Progenitor cell of endocrine pancreas (in vitro differentiated cells): ENCODE data around the gene HCN3. TPM values are rescaled to one million over a fixed set of nuclear protein-coding genes. Genes with fewer than 3 reads are reported as not detected.
A peak's percentile ranks its signal among the peaks of the same experiment; 100 is the strongest.
"Not testable (repeated sequence)": the region's sequence is repeated elsewhere in the genome, so short reads cannot be mapped to it uniquely, and the experiment has no call there.

ENCODE experiments used
- DNase-seq: peaks from one replicate; pipeline ENCODE4 v3.0.0; 2021; ENCODE audit warnings: low spot score; ENCODE audit not compliant: unreplicated experiment
- H3K27ac Mint-ChIP-seq: 2 replicates; pipeline ENCODE4 v1.8.0; 2021; ENCODE audit warnings: mild to moderate bottlenecking, moderate library complexity, mixed read lengths
- H3K27me3 Mint-ChIP-seq: 2 replicates; pipeline ENCODE4 v1.8.0; 2021; ENCODE audit warnings: mixed read lengths
- H3K36me3 Mint-ChIP-seq: 2 replicates; pipeline ENCODE4 v1.8.0; 2022; ENCODE audit warnings: mixed read lengths; ENCODE audit not compliant: insufficient read depth
- H3K4me1 Mint-ChIP-seq: 2 replicates; pipeline ENCODE4 v1.8.0; 2021; ENCODE audit warnings: low read depth, mixed read lengths
- H3K4me3 Mint-ChIP-seq: 2 replicates; pipeline ENCODE4 v1.8.0; 2021; ENCODE audit warnings: low read depth, mild to moderate bottlenecking, moderate library complexity, mixed read lengths
- H3K9me3 Mint-ChIP-seq: 2 replicates; pipeline ENCODE4 v1.8.0; 2021; ENCODE audit warnings: low read depth, mixed read lengths
- total RNA-seq: library from RNA; stranded (reverse); gene quantifications from 2 replicates; pipeline ENCODE4 v1.2.1, GENCODE V29; 2021
- TF ChIP-seq, protein P1 (sequence below): fragments of 200-600 bp; sonication (generic); IDR thresholded peaks from one replicate; pipeline ENCODE4 v1.5.0; 2021; ENCODE audit warnings: antibody characterized with exemption, mild to moderate bottlenecking; ENCODE audit not compliant: unreplicated experiment

The HCN3 gene
- total RNA-seq, 1 donor from 2014 or later, result 15.6 TPM

- DNase-seq, result no peak
- peak overlapping the region; percentile 74 for H3K4me3 Mint-ChIP-seq
- no peaks in the 10 kb centered on the region for H3K9me3 Mint-ChIP-seq
- H3K27me3 Mint-ChIP-seq, result no peaks in the 10 kb centered on the region
- peaks cover 6% of the 10 kb centered on the region for H3K36me3 Mint-ChIP-seq
- peak overlapping the region; percentile 84 for H3K27ac Mint-ChIP-seq
- TF ChIP-seq, protein P1, sequence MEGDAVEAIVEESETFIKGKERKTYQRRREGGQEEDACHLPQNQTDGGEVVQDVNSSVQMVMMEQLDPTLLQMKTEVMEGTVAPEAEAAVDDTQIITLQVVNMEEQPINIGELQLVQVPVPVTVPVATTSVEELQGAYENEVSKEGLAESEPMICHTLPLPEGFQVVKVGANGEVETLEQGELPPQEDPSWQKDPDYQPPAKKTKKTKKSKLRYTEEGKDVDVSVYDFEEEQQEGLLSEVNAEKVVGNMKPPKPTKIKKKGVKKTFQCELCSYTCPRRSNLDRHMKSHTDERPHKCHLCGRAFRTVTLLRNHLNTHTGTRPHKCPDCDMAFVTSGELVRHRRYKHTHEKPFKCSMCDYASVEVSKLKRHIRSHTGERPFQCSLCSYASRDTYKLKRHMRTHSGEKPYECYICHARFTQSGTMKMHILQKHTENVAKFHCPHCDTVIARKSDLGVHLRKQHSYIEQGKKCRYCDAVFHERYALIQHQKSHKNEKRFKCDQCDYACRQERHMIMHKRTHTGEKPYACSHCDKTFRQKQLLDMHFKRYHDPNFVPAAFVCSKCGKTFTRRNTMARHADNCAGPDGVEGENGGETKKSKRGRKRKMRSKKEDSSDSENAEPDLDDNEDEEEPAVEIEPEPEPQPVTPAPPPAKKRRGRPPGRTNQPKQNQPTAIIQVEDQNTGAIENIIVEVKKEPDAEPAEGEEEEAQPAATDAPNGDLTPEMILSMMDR, result no peak
- H3K4me1 Mint-ChIP-seq, result peaks cover 27% of the 10 kb centered on the region
These were observed 36.1 kb upstream of the HCN3 start for GRCh38 chr1:155241069-155241679.

DNA sequence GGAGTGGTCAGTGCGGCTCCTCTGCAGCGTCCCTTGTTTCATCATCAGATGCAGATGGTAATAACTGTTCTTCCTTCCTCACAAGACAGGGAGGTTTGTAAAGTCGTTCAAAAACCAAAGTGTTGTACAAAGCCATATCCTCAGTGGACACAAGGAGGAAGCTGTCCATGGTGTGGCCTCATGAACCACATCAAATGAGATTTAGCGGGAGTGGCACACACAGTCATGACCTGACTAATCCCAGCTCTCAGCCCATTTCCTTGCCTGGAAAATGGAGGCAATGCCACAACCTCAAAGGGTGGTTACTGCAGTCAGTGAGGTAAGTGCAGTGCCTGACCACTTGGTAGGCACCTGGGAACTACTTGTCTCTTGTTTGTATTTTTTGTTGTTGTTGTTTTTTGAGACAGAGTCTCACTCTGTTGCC lies 35.4 kb upstream of the HCN3 start:
- Mint-ChIP-seq H3K9me3 (no peaks in the 10 kb centered on the region), H3K4me1 (peaks cover 27% of the 10 kb centered on the region), H3K27ac (peak overlapping the region; percentile 37), H3K27me3 (no peaks in the 10 kb centered on the region), H3K4me3 (no peak overlapping the region), H3K36me3 (peaks cover 6% of the 10 kb centered on the region)
- TF ChIP-seq, protein P1, result no peak
- DNase-seq, result no peak

DNA sequence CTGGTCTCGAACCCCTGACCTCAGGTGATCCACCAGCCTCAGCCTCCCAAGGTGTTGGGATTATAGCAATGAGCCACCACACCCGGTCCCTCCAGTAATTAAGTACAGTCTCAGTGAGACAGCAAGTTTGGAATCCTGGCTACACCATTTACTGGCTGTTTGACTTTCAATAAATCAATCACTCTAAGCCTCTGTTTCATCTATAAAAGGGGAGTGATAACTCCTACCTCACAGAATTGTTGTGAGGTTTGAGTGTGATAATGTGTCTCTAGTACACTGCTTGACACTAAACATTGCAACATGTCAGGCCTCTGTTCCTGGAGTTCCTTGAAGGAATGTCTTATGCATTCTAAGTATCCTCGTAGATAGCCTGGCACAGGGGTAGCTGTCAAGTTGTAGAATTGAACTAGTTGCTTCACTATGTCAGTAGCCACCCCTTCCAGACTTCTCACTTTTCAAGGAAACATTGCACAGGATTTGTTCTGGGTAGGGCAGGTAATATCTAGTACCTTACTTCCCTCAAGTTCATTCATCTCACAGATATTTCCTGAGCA lies 34.4 kb upstream of the HCN3 start:
- Mint-ChIP-seq H3K4me1 (peaks cover 27% of the 10 kb centered on the region), H3K27ac (peak overlapping the region; percentile 85), H3K4me3 (peak overlapping the region; percentile 90), H3K36me3 (peaks cover 8% of the 10 kb centered on the region), H3K27me3 (no peaks in the 10 kb centered on the region), H3K9me3 (no peaks in the 10 kb centered on the region)
- no peak for DNase-seq
- TF ChIP-seq, protein P1, result no peak

DNA sequence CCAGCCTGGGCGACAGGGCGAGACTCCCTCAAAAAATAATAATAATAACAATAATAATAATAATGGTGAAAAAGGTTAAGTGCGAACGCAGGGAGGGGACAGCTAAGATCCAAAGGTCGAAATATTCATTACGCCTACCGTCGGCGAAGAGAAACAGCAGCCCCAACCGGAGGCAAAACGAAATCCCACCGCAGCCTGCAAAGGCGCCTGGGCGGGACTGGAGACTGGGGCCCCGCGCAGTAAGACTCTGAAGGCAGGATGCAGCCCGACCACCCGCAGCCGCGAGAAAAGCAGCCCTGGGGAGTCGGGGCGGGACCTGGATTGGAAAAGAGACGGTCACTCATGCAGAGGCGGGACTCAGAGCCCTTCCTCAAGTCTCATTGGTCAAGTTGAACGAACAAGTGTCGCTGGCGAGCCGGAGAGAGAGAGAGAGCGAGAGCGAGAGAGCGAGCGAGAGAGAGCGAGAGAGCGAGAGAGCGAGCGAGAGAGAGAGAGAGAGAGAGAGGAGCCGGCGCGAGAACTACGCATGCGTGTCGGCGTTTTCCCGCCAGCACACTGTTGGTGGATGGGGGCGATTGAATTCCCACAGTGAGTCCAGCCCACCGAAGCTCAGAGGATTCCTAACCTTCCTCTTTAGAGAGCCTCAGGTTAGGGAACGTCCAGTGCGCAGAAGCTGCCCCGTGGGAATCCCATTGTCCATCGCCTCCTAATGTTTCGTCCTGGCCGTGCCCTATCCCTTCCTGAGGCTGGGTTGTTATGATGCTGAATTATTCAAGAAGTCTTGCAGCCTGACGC lies 32.7 kb upstream of the HCN3 start:
- TF ChIP-seq, protein P1, result peak; percentile 36
- Mint-ChIP-seq H3K4me3 (peak overlapping the region; percentile 90), H3K36me3 (peaks cover 8% of the 10 kb centered on the region), H3K4me1 (peaks cover 27% of the 10 kb centered on the region), H3K27me3 (no peaks in the 10 kb centered on the region), H3K27ac (peak overlapping the region; percentile 98), H3K9me3 (no peaks in the 10 kb centered on the region)
- DNase-seq, result peak; percentile 91

- Mint-ChIP-seq H3K36me3 (peaks cover 8% of the 10 kb centered on the region), H3K9me3 (no peaks in the 10 kb centered on the region), H3K4me3 (peak overlapping the region; percentile 90), H3K4me1 (peaks cover 27% of the 10 kb centered on the region), H3K27me3 (no peaks in the 10 kb centered on the region), H3K27ac (peak overlapping the region; percentile 98)
- no peak for DNase-seq
- TF ChIP-seq, protein P1, result no peak
These were observed 32.1 kb upstream of the HCN3 start for GRCh38 chr1:155245163-155245524.

DNA sequence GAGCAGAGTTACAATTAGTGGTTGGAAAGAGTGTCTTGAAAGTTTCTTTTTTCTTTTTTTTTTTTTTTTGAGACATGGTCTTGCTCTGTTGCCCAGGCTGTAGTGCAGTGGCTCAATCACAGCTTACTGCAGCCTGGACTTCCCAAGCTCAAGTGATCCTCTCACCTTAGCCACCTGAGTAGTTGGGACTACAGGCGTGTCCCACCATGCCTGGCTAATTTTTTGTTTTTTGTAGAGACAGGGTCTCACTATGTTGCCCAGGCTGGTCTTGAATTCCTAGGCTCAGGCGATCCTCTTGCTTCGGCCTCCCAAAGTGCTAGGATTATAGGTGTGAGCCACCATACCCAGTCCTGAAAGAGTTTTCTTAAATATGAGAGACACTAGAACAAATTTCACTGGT lies 30.5 kb upstream of the HCN3 start:
- H3K4me3 Mint-ChIP-seq, H3K27me3 Mint-ChIP-seq, H3K9me3 Mint-ChIP-seq, H3K27ac Mint-ChIP-seq, DNase-seq, H3K36me3 Mint-ChIP-seq: not testable (repeated sequence)
- H3K4me1 Mint-ChIP-seq, result peaks cover 21% of the 10 kb centered on the region
